GM06990 (cell line): Measurements from ENCODE around the gene EYS.

ENCODE experiments used
- DNase-seq: peaks from one replicate; pipeline ENCODE4 v3.0.0-alpha.2; 2011; ENCODE audit not compliant: insufficient read length; ENCODE audit errors: extremely low read depth
- H3K27me3 ChIP-seq: replicated peaks from 2 replicates; pipeline ENCODE4 v1.6.0; 2011; ENCODE audit warnings: low read length; ENCODE audit not compliant: control insufficient read depth, insufficient read depth
- H3K36me3 ChIP-seq: 2 replicates; pipeline ENCODE4 v1.5.1; 2011; ENCODE audit warnings: low read length; ENCODE audit not compliant: control insufficient read depth, insufficient read depth
- H3K4me3 ChIP-seq: replicated peaks from 2 replicates; pipeline ENCODE4 v1.5.1; 2011; ENCODE audit warnings: low read depth, mild to moderate bottlenecking, control low read depth, low read length
- TF ChIP-seq, protein P1 (sequence below): IDR thresholded peaks from 2 replicates; pipeline ENCODE4 v1.5.1; 2011; ENCODE audit warnings: low read length, control low read depth, mild to moderate bottlenecking, inconsistent platforms; ENCODE audit not compliant: insufficient read depth, poor library complexity, severe bottlenecking

The EYS gene

DNA sequence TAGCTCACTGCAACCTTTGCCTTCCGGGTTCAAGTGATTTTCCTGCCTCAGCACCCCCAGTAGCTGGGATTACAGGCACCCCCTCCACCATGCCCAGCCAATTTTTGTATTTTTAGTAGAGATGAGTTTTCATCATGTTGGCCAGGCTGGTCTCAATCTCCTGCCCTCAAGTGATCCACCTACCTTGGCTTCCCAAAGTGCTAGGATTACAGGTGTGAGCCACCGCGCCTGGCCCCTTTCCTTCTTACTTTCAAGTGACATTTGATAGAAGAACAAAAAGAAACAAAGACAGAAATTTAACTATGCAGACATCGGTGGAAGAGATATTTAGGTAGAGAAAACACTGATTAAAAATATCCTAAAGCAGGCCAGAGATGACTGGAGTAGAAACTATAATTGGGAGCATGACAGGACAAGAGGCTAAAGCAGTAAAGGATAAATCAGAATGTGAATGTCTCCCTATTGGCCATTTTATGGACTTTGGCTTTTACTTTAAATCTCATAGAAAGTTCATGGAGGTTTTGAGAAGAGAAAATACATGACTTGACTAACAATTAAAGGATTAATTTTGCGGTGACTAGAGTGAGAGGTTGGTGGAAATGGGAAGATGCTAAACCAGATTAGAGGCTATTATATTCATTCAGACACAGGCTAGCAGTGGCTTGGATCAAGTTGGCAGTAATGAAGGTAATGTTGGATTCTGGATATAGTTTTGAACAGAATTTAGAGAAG lies 2.2 kb upstream of the EYS start:
- TF ChIP-seq, protein P1, sequence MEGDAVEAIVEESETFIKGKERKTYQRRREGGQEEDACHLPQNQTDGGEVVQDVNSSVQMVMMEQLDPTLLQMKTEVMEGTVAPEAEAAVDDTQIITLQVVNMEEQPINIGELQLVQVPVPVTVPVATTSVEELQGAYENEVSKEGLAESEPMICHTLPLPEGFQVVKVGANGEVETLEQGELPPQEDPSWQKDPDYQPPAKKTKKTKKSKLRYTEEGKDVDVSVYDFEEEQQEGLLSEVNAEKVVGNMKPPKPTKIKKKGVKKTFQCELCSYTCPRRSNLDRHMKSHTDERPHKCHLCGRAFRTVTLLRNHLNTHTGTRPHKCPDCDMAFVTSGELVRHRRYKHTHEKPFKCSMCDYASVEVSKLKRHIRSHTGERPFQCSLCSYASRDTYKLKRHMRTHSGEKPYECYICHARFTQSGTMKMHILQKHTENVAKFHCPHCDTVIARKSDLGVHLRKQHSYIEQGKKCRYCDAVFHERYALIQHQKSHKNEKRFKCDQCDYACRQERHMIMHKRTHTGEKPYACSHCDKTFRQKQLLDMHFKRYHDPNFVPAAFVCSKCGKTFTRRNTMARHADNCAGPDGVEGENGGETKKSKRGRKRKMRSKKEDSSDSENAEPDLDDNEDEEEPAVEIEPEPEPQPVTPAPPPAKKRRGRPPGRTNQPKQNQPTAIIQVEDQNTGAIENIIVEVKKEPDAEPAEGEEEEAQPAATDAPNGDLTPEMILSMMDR, result no peak
- no peak for DNase-seq
- Histone ChIP-seq H3K4me3 (no peak overlapping the region), H3K36me3 (no peaks in the 10 kb centered on the region), H3K27me3 (no peaks in the 10 kb centered on the region)

DNA sequence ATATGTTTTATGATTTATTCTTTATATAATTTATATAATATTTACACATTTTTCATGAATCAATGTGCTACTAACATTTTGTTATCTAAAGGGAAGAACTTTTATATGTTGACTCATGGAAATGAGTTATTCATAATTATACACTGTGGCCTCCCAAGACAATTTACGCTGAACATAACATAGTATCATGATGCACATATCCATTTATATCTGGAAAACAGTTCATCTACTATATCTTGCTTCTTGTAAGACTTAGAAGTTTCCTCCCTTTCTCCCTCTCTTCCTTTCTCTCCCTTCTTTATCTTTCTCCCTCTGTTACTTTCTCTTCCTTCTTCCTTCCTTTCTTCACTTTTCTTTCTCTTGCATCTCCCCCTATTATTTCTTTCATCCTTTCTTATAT lies 1.1 kb upstream of the EYS start:
- no peak overlapping the region for H3K4me3 ChIP-seq
- no peaks in the 10 kb centered on the region for H3K27me3 ChIP-seq
- TF ChIP-seq, protein P1, result no peak
- H3K36me3 ChIP-seq, result no peaks in the 10 kb centered on the region
- DNase-seq, result no peak

DNA sequence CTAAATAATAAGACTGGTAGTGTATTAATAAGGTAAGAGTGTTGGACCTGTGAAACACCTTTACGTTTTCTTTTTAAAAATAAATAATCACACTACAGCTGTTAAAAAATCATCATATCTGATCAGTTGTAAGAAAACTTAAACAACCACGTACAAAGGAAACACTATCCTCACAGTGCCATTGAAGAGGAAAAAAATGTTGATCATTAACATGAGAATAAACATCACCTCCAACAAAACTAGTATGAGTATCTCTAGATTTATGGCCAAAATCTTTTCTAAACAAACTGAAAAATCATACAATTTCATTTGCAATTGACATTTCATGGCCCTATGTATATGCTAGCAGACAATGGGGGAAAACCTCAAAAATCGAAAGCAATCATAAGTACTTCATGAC lies 590 bp downstream of the EYS start:
- no peak overlapping the region for H3K4me3 ChIP-seq

DNA sequence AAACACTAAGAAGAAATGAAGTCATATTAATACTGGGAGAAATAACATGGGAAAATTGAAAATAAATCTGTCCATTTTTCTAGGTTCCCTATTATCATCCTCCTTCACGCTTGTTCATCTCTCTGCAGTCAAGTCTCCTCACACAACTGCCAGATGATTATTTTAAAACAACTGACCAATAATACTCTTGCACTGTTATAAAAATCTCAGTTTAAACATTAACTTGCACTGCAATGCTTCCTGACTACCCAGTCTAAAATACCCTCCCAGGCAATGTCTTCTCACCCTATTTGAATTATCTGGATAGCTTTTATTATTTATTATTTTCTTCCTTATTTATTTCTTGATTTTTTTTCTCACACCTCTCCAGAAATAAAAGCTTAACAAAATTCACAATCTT lies 5.7 kb downstream of the EYS start:
- no peaks in the 10 kb centered on the region for H3K27me3 ChIP-seq
- no peak for DNase-seq
- TF ChIP-seq, protein P1, result no peak

More for the DNA sequence above, 590 bp downstream of the EYS start:
- no peaks in the 10 kb centered on the region for H3K36me3 ChIP-seq
- no peak for DNase-seq
- TF ChIP-seq, protein P1, result no peak
- H3K27me3 ChIP-seq, result no peaks in the 10 kb centered on the region

DNA sequence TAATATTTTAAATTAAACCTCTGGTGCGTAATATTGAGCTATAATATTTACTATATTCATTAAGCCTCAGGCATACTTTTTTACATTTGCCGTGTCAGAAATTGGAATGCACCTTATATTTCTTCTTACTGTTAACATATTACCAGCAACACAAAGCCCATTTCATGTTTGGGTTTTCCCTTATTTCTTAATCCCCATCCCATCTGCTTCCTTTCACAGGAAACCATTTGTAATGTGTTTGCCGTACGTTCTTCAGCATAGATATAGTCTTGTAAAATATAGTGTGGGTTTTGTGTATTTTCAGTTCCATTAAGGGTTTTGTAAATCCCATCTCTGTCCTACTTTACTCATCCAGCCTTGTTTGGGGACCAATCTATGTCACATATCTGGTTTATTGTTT lies 6.5 kb downstream of the EYS start:
- H3K4me3 ChIP-seq, result no peak overlapping the region
- H3K36me3 ChIP-seq, result no peaks in the 10 kb centered on the region
- DNase-seq, result no peak
- H3K27me3 ChIP-seq, result no peaks in the 10 kb centered on the region
- TF ChIP-seq, protein P1, result no peak

More for the DNA sequence above, 5.7 kb downstream of the EYS start:
- no peaks in the 10 kb centered on the region for H3K36me3 ChIP-seq
- H3K4me3 ChIP-seq, result no peak overlapping the region

DNA sequence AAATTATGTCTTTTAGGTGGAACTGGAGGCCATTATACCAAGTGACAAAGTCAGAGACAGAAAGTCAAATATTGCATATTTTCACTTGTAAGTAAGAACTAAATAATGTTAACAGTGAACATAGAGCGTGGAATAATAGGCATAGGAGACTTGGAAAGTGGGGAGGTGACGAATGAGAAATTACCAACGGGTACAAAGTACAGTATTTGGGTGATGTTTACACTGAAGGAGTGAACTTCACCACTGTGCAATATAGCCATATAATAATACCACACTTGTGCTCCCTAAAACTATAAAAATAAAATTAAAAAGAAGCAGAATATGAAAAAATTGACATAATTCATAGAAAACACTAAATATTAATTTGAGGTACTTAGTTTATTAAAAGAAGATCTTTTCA lies 14.9 kb downstream of the EYS start:
- no peaks in the 10 kb centered on the region for H3K36me3 ChIP-seq
- no peak overlapping the region for H3K4me3 ChIP-seq
- TF ChIP-seq, protein P1, result no peak
- DNase-seq, result no peak
- no peaks in the 10 kb centered on the region for H3K27me3 ChIP-seq
